Limb (tissue), 2 donors: ENCODE data around the gene PPIL6.
A peak's percentile ranks its signal among the peaks of the same experiment; 100 is the strongest.
"Not testable (repeated sequence)": the region's sequence is repeated elsewhere in the genome, so short reads cannot be mapped to it uniquely, and the experiment has no call there.

Experiments
- DNase-seq, 2 donors: peaks; one replicate each; pipeline ENCODE4 v3.0.0-alpha.2; 2016; ENCODE audit errors: extremely low spot score in 2 of 2

PPIL6 gene

DNA sequence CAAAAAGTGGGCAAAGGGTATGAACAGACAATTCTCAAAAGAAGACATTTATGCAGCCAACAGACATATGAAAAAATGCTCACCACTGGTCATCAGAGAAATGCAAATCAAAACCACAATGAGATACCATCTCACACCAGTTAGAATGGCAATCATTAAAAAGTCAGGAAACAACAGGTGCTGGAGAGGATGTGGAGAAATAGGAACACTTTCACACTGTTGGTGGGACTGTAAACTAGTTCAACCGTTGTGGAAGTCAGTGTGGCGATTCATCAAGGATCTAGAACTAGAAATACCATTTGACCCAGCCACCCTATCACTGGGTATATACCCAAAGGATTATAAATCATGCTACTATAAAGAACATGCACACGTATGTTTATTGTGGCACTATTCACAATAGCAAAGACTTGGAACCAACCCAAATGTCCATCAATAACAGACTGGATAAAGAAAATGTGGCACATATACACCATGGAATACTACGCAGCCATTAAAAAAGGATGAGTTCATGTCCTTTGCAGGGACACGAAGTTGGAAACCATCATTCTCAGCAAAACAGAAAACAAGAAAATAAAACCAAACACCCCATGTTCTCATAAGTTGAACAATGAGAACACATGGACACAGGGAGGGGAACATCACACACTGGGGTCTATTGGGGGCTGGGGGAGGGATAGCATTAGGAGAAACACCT, 75.9 kb downstream of the PPIL6 start:
- not testable (repeated sequence) for DNase-seq

DNA sequence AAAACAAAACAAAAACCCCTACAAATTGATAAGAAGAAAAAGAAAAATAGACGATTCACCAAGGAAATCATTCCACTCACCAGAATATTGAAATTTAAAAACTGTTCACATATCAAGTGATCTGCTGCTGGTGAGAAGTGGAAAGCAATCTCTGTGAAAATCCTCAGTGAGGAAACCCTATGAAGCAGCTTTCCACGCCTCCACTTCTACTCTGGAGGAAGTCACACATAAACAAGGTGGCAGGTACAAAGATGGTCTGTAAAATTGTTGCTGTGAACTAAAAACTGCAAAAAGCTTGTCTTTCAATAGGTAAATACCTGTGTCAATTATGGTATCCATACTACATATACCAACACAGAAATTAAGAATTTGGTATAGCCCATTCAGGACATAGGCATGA, 76.7 kb downstream of the PPIL6 start:
- no peak for DNase-seq

DNA sequence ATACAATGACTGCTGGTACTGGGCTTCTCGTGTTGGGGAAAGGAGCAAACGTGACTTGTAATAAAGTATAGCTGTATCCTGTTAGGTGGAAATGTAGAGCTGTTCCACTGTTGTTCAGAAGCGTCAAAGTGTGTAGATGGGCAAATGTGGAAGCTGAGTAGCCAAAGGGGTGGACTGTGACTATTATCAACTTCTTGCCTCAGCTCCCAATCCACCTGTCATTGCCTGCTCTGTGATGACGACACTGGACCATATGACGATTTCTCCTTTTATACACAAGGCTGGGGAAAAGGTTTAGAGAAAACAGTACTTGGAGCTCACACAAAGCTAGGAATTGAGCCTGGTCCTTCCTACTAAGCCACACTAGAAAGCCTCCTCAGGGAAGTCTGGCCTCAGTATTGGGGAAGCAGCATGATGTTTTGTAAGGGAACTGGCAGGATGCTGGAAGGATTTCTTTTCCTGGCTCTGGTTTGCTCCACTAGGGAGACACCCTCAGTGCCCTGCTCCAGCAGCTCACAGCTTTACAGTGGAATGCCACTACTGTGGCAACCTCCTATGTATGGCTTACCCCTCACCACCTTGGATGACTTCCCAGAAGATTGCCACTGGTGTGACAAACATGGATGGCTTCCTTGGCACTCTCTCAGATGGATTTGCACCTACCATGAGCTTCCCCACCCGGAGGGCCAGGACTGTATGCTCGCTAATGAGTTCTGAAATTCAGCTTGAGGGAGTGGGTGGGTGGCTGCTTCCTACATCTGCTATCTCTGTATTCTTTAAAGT, 78.1 kb downstream of the PPIL6 start:
- DNase-seq: no peak

DNA sequence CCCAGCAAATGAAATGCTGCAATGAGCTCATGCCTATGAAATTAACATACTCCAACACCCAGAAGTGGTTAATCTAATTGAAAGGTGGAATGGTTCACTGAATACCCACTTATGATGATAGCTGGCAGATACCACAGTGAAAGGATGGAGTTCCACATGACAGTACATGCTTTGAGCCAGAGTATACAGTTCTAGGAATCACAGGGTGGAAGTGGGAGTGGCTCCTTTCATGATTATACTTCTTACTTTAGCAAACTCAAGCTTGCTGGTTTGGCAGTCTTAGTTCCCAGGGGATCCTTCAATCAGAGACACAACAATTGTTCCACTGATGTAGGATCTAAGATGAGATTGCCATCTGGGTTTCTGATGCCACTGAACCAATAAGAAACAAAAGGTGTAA, 79.6 kb downstream of the PPIL6 start:
- DNase-seq: no peak

DNA sequence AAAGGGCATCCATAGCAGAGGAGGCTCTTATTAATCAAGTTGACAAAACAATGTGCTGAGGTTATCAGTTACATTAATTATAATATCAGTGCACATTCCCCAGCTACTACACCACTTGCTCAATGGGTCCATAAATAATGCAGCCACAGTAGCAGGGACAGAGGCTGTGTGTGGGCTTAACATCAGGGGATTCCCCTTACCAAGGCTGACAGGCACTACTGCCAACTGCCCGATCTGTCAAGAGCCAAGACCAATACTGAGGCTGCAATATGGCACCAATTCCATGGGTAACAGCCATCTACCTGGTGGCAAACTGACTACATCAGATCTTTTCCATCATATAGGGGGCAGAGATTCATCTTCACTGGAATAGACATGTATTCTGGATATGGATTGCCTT, 80.1 kb downstream of the PPIL6 start:
- no peak for DNase-seq

DNA sequence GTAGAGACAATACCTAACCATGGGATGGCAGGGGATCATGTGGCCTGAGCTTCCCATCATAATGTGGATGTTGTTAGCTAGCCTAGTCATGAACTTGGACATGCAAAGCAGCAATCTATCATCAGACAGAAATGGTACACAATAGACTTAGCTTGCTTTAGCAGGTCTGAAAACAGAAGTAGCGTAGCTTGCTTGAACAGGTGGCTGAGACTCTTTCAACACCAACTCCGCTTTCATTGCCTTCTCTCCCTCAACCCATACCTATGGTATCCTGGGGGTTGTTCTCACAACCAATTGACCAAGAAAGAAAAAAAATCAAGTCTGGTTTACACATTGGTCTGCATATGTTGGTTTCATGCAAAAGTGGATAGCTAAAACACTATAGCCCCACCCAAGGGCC, 81.2 kb downstream of the PPIL6 start:
- no peak for DNase-seq

DNA sequence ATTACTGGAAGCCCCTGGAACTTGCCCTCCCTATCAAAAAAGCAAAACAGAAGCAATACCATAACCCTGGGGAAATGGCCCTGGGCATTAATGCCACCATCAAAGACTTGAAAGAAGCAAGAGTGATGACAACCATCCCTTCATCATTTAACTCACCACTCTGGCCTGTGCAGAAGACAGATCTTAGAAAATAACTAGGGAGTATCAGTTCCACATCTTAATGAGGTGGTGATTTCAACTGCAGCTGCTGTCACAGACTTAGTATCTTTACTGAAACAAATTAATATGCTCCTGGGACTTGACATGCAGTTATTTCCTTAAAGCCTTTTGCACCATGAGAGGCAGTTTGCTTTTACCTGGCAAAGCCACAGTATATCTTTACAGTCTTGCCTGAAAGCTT, 82.2 kb downstream of the PPIL6 start:
- no peak for DNase-seq

DNA sequence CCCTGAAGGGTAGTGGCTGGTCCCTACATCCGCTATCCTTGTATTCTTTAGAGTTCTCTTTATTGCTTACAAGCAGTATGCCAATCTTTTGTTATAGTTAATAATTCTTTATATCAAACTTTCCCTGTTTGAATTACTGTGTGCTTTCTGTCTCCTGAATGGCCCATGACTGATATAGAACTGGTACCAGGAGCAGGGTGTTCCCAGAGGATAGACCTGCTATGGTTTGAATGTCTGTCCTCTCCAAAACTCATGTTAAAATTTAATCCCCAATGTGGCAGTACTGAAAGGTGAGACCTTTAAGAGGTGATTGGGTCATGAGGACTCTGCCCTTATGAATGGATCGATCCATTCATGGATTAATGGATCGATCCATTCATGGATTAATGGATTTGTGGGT, 84.2 kb downstream of the PPIL6 start:
- DNase-seq: no peak

DNA sequence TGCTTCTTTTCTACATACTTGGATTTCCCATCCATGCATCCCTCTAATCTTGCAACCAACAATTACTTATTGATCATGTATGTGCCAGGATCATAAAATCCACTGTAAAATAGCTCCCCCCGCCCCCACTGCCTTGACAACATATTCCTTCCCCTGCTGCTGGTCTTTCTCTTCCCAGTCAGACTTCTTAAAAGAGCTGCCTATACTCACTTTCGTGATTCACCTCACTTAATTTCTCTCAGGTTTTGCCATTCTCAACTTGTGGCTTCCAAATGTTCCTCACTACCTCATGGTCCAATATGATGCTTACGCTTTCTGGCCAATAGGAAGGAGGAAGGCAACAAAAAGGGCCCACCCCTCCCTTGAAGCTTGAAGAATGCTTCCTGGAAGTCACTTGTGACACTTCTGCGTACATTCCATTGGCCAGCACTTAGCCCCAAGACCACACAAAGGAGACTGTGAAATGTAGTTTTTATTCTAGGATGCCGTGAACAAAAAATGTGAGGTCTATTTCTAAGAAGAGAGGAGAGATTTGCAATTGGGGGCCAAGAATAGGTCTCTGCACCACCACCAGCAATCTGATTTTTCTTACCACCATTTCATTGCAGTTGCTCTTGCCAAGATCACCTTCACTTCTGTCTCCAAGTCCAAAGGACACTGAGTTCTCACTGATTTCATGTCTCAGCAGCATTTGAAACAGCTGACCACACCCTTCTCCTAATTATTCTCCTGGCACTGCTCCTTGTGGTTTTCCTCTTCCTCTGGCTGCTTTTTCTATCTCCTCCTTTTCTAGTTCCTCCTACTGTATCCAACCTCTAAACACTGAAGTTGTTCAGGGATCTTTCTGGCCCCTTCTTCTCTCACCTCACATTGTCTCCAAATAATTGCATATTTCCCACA, 88.9 kb downstream of the PPIL6 start:
- DNase-seq: no peak

DNA sequence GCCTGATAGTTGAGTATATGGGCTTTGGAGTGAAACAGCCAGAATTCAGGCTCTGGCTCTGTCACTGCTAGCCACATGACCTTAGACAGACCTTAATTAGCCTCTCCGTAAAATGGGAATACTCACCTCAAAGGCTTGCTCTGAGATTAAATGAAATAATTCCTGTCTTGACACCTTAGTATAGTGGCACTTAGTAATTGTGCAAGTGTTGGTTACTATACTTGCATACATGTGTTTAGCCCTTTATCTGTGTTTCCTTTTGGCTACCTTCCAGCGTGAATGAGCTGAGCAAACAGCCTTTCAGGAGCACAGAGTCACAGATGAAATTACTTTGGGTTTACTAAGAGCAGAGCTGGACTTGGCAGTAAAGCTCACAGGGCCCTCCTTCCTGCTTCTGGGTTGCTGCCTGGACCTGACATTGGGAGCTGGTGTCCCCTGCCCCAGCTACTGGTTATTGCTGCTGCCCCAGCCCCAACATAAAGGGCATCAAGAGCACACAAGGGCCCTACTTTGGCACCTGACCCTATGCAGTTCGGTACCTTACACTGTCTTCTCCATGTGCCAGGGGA, 90.9 kb downstream of the PPIL6 start:
- peak in 1 of 2 donors; percentile 34 for DNase-seq

DNA sequence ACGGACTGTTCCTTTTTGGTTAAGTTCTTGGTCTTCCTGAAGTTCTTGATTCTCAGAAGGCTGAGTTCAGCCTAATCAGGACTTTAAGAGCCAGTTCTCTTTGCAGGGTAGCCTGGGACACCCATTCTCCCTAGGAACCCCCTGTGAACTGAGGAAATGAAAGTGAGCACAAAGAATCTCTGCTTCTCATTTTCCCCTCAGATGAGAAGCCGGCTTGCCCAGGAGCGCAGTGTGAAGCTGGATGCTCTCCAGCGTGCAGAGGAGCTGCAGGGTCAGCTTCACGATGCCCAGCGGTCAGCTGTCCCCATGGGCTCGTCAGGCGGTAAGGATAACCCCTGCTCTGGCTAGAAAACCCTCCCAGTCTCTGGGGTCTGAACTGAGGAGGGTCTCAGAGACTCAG, 92.2 kb downstream of the PPIL6 start:
- DNase-seq: no peak

DNA sequence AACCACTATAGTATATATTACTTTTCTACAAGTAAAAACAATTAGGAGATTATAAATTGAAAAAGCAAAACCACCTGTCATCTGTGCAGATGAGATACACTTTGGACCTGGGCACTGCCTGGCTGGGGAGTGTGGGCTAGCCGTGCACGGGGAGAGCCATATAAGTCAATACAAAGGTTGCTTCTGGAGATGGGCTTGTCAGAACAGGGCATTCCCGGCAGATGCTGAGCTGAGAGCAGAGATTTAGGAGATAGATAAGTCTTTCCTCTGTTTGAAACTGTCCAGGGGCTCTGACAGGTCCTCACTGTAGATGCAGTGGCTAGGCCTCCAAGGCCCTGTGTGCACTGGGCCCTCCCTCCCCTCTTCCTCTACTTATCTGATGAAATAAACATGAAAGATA, 92.6 kb downstream of the PPIL6 start:
- no peak for DNase-seq

DNA sequence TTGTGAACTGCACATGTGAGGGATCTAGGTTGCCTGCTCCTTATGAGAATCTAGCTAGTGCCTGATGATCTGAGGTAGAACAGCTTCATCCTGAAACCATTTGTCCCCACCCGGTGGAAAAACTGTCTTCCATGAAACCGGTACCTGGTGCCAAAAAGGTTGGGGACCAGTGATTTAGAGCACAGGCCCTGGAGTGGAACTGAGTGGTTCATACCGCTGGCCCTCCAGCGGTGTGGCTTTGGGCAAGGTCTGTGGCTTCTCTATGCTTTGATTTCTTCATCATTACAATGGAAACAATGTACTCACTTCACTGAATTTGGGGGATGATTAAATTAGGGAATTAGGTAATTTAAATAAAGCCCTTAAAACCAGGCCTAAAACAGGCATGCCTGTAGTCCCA, 94.4 kb downstream of the PPIL6 start:
- DNase-seq: no peak

DNA sequence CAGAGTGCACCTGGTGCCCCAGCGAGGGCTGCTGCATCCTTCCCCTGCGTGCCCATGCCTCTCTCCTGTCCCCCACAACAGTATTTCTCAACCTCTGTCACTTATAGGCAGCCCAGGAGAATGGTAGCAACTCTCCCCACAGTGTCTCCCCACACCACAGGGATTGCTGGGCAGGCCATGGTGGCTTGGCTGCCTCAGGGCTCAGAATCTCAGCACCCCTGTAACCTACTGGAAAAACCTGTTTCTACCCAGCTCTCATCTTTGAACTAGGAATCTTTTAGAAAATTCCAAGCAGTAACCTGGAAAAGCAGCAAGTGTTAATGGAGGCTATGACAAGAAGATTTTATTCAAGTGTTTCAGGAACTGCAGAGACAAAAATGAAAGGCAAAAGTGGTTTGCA, 96.2 kb downstream of the PPIL6 start:
- DNase-seq: no peak

DNA sequence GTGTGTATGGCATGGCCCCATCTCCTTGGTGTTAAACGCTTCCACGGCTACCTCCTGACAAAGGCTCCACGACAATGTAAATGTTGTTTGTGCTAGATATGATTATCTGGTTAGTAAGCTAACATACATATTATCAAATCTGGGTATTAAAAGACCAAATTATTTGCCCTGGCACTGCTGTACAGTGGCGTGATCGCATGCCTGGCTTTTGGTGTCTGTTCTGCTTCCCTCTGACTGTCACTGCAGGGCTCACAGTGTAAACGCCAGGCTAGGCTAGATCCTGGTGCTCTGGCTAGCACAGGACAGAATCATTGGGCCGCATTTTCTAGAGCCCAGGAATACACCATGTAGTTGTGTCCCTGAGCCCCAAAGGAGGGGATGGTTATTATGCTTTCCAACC, 96.9 kb downstream of the PPIL6 start:
- no peak for DNase-seq

DNA sequence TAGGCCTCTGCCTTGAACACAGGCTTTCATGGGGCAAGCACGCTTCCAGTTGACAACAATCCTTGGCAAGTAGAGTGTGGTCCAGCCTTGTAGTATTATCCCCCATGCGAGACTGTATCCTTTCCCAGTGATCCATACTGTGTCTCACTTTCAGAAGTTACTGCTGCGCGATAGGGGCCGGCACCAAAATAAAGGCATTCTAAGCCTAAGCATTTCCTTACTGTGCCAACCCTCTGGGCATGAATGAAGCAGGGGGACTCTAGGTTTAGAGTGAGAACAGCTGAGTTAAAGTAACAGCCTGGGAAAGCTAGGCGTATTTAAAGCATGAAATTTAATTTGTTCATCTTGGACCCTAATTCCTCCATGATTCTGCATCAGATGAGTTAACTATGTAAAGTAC, 97.5 kb downstream of the PPIL6 start:
- DNase-seq: no peak

DNA sequence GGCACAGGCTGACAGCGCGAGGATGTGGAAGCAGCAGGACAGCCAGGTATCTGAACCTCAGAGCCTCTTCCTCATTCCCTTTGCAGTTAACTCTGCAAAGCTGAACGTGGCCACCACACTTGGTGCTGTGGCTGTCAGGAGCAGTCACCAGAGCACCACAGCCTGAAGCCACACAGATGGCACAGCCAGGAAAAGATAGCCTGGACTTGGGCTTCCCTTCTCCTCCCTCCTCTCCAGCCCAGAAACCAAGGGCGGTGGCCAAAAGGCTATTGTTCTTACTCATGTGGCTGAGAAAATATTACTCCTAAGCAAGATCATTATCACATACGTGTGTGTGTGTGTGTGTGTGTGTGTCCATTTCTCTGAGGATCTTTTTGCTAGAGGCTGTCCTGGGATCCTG, 97.9 kb downstream of the PPIL6 start:
- DNase-seq: no peak

DNA sequence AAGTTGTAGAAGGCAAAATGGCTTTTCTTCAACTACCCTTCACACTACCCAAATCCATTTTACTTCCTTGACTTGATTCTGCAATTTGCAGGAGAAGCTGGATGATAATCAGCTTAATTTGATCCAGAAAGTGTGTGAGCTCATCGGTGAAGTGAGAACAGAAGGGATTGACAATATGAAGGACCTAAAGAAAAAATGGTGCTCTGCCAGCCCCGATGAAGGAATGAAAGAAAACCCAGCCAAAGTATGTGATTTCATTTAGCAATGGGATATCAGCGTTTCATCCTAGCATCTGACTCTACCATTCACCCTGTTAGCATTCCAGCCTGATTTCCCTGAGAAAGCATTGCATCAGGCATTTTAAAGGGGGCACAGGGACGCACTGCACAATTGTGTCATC, 99.6 kb downstream of the PPIL6 start:
- DNase-seq: no peak
